ENCODE measurements around the gene EFCAB9. TPM values are rescaled to one million over a fixed set of nuclear protein-coding genes. Genes with fewer than 3 reads are reported as not detected.

The EFCAB9 gene
- total and polyA plus RNA-seq, 2 of the 8 experiments (the other 6 are each of a cell fraction or from before 2014, with no cell fraction given) = not detected

- TF ChIP-seq CHD7 (IDR thresholded peaks at IDR 0.05; ENCODE audit: insufficient replicate concordance, low read length) (no peak), CHD2 (IDR thresholded peaks at IDR 0.05; ENCODE audit: low read length) (no peak), TBP (IDR thresholded peaks at IDR 0.05; ENCODE audit: low read depth, low read length) (no peak), RXRA (IDR thresholded peaks at IDR 0.05; ENCODE audit: insufficient read depth, low read depth, low read length) (no peak), JUN (IDR thresholded peaks at IDR 0.05; ENCODE audit: low read depth, low read length) (no peak), SP1 (IDR thresholded peaks at IDR 0.05; ENCODE audit: low read depth, low read length) (no peak), HDAC6 (IDR thresholded peaks at IDR 0.05; ENCODE audit: low read depth, low read length) (no peak), PHF8 (conservative IDR thresholded peaks at IDR 0.05; ENCODE audit: low read depth, low read length) (no peak), ASH2L (IDR thresholded peaks at IDR 0.05; ENCODE audit: low read length) (no peak), KDM1A (IDR thresholded peaks at IDR 0.05; ENCODE audit: borderline replicate concordance, low read length) (no peak)
These were observed 45.6 kb upstream of the EFCAB9 start (continued) for GRCh38 chr5:172148381-172148780.

Measured in H1 (cell line).